B cell (primary cell): ENCODE measurements around the gene STXBP6.

ENCODE experiments used
- EZH2 ChIP-seq: IDR thresholded peaks from 2 replicates; pipeline ENCODE4 v1.6.1; 2012; ENCODE audit warnings: borderline replicate concordance, low read depth, mild to moderate bottlenecking, moderate library complexity, low read length; ENCODE audit not compliant: insufficient read depth, poor library complexity, severe bottlenecking
- TF ChIP-seq, protein P1 (sequence below): fragments of 200-600 bp; IDR thresholded peaks from one replicate; pipeline ENCODE4 v1.8.0; 2022; ENCODE audit warnings: antibody characterized with exemption, mild to moderate bottlenecking

DNA sequence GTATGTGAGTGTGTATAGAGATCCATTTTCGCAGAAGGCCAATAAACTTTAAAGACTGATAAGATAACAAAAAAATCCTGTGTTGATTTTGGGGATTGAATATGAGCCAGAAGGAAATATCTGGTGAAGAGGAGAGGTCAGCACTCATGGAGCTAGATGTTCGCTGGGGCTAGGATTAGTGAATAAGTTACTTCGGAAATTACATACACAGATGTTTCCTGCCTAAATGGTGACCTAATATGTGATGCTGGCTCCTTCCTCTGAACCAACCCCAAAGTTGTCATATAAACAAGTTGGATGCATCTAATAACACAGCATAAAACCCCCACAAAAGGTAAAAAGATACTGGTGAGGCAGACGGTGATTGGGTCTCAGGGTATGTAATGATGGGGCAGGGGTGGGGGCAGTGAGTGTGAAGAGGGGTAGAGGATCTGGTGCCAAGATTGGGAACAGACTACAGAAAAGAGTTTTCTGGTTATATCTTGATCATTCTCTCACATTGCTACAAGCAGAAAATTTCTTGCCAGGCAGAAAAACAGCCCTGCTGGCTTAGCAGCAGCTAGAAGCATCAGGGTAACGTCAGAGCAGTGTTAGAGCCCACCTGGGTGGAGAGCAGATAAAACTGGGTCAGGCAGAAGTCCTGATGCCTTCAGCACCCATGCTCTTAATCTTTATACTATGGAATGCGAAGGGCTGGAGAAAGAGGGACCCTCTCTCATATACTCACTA, 275.6 kb downstream of the STXBP6 start:
- TF ChIP-seq, protein P1, sequence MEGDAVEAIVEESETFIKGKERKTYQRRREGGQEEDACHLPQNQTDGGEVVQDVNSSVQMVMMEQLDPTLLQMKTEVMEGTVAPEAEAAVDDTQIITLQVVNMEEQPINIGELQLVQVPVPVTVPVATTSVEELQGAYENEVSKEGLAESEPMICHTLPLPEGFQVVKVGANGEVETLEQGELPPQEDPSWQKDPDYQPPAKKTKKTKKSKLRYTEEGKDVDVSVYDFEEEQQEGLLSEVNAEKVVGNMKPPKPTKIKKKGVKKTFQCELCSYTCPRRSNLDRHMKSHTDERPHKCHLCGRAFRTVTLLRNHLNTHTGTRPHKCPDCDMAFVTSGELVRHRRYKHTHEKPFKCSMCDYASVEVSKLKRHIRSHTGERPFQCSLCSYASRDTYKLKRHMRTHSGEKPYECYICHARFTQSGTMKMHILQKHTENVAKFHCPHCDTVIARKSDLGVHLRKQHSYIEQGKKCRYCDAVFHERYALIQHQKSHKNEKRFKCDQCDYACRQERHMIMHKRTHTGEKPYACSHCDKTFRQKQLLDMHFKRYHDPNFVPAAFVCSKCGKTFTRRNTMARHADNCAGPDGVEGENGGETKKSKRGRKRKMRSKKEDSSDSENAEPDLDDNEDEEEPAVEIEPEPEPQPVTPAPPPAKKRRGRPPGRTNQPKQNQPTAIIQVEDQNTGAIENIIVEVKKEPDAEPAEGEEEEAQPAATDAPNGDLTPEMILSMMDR = no peak
- TF ChIP-seq EZH2 = no peak
